NK-92 (cell line): ENCODE data around the gene BET1.

Experiments used
- DNase-seq: peaks from one replicate; lab custom pipeline; 2025; ENCODE audit not compliant: unreplicated experiment; lab: John Stamatoyannopoulos, UW

BET1 gene

DNA sequence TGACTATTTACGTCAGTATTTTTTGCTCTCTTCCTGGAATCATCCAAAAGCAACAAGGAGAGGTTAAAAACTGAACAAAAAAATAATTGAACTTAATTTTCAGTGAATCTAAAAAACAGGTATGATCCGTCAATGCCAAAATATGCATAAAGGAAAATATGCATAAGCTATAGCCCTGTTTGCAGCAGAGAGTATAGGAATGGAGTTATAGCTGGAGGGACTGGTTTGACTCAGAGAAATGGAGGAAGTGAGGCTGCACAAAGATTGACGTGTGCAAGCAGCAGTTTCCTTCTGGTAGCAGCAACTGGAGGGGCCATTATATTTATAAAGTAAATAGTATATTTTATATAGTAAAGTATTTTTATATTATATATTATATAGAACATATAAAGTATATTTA, 45.5 kb downstream of the BET1 start:
- no peak for DNase-seq

DNA sequence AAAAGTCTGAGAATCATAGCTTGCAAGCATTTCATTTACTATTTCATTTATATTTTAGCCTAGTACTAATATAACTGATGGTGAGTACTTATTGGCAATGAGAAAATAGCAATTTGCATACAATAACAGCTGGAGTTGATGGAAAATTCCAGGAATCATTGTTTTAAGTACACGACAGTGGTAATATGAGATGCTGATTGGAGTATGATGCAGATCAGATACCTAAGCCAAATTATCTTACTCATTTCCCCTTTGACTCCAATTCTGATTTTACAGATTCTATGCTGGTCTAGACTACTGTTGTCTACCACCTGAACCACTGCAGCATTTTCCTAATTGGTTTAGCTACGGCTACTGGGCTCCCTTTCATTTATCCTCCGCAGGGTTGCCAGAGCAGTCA, 45.9 kb downstream of the BET1 start:
- DNase-seq: no peak

GRCh38 chr7:93957767-93958166, 46.4 kb downstream of the BET1 start:
- no peak for DNase-seq

DNA sequence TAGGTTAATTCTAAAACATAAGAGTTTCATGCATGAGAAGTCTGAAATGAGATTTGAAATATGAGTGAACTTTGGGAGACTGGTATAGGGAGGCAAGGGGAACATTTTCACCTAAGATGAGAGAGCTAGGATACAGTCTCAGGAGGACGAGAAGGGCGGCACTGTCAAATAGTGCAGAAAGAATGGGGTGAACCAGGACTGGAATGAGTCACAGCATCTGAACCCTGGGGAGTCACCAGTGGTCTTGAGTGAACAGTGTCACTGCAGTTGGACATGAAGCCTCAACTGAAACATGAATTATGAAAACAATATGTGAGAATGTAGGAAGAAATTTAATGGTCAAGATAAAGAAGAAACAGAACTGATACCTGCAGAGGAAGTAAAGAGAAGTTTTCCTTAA, 48.9 kb downstream of the BET1 start:
- no peak for DNase-seq

GRCh38 chr7:93949423-93949822, 54.7 kb downstream of the BET1 start:
- DNase-seq: no peak

GRCh38 chr7:93948873-93949272, 55.3 kb downstream of the BET1 start:
- no peak for DNase-seq

DNA sequence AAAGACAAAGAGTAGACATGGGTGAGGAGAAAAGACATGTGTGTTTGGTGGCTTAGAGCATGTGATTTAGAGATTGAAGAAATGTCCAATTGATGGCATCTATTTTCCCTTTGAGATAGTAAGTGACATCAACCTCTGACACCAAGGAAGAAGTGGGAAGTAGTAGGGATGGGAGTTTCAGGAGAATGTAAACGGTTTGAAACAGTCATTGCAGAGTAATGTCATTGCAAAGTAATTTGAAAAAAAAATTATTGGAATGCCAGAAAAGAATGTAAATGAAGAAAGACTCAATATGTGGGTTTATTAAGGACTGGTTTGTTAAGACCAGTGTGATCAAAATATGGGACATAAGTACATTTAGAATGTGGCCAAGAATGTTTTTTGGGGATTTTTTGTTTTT, 56.0 kb downstream of the BET1 start:
- DNase-seq: no peak

DNA sequence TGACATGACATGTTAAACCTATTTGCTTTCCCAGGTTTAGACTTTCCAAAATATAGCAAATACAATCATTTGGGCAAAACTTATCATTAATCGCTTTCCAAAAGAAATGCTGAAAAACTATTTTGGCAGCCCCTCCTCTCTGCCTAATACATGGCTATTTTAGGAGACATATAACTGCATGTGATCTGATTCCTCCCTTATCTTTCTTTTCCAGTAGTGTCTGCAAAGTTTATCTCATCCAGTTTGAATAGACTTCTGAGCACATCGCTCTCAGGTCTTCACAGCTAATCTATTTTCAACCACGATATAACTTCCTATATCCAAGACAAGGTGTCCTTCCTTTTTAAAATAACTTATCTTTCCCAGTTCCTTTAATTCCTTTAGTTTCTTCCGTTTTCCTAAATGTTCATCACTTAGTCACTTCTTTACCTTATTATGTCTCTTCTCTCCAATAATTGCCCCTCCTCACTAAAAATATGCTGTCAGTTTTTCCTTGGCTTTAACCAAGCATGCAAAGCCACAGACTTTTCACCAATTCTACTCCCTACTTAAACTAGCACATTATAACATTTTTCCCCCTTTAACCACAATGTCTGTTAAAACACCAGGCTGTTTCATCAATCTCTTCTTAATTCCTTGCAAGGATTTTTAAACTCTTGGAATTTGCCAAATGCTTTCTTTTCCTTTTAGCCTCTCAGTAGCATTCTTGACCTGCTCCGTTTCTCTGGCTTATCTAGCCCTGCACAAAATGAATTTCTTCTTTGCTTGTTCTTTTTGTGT, 58.2 kb downstream of the BET1 start:
- no peak for DNase-seq

DNA sequence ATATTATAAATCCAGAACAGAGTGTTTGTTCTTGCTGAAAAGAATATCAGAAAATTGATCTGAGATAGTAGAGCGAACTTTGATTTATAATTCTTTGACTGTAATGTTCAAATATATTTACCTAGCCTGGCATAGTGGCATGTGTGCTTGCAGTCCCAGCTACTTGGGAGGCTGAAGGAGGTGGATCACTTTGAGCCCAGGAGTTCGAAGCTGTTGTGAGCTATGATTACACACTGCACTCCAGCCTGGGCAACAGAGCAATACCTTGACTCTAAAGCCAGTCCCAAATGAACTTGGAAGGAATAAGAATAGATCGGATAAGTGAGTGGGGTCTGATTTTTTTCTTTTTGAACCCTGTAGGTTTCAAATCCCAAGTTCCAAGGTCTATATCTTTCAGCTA, 59.1 kb downstream of the BET1 start:
- DNase-seq: no peak

DNA sequence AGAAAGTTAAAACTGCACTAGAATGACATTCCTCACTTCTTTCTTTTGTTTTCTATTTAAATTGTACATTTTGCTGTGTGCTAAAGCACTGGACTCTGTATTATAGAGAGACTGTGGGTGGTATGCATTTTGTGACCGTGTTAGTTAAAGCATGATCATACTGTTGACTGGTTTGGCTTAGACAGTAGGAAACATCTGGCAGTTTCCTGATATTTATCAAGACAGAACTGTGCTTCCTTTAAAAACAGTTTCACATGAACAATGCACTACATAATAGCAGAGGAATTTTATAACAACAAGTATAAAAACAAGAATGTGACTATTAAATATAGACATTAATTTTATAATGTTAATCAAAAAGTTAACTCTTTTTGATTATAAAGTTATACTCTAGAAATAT, 59.5 kb downstream of the BET1 start:
- DNase-seq: no peak

DNA sequence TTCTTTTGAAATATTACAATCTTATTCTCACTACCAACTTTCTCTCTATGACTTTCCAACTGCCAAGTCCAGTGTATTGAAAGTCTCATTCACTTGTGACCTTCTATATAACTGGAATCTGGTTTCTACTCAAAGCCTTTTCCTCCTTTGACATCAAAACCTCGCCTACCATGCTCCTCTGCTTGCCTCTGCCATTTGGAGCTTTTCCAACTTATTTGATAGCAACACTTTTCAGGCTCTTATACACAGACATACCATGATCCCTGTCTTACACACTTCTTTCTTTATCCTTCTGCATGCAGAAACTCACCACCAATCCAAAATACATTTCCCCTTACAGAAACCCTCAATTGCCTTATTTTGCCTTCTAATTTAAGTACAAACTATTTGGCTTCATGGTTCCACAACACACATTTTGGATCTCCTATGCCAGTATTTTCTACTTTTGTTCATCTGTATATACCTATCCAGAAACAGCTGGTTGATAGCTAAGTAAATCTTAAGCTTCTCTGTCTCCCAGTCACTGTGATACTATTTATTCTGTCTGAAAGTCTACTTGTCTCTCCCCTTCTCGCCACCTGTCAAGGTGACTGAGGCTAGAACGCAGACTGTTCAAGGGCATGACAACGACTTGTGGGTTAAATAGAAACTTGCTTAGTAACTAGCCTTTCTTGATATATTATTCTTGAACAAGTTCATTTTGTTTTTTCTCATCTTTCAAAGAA, 60.2 kb downstream of the BET1 start:
- DNase-seq: no peak
